HG02763 (cell line): ENCODE results near the gene AKT2.

Experiments
- ATAC-seq: cut with Tn5 transposase; IDR thresholded peaks from one replicate; pipeline ENCODE4 v1.9.1; 2021; ENCODE audit warnings: mild to moderate bottlenecking, moderate library complexity; ENCODE audit not compliant: unreplicated experiment

The AKT2 gene

GRCh38 chr19:40238775-40239174, 46.4 kb downstream of the AKT2 start:
- ATAC-seq: no peak

GRCh38 chr19:40237791-40238190, 47.4 kb downstream of the AKT2 start:
- ATAC-seq: no peak

GRCh38 chr19:40236366-40236765, 48.8 kb downstream of the AKT2 start:
- ATAC-seq: no peak

GRCh38 chr19:40236026-40236355, 49.2 kb downstream of the AKT2 start:
- ATAC-seq: no peak

- ATAC-seq: no peak
Measured at GRCh38 chr19:40235238-40236025, 49.7 kb downstream of the AKT2 start.

GRCh38 chr19:40234429-40235237, 50.5 kb downstream of the AKT2 start:
- no peak for ATAC-seq

- no peak for ATAC-seq
Measured at GRCh38 chr19:40233811-40234389, 51.2 kb downstream of the AKT2 start.

GRCh38 chr19:40232949-40233810, 52.0 kb downstream of the AKT2 start:
- no peak for ATAC-seq

- ATAC-seq: no peak
Measured at GRCh38 chr19:40232479-40232878, 52.7 kb downstream of the AKT2 start.

GRCh38 chr19:40231544-40232424, 53.4 kb downstream of the AKT2 start:
- no peak for ATAC-seq

GRCh38 chr19:40231057-40231456, 54.1 kb downstream of the AKT2 start:
- no peak for ATAC-seq

GRCh38 chr19:40229926-40230417, 55.2 kb downstream of the AKT2 start:
- ATAC-seq: no peak

- no peak for ATAC-seq
Measured at GRCh38 chr19:40229484-40229883, 55.7 kb downstream of the AKT2 start.

- no peak for ATAC-seq
Measured at GRCh38 chr19:40228863-40229262, 56.3 kb downstream of the AKT2 start.

- no peak for ATAC-seq
Measured at GRCh38 chr19:40228346-40228745, 56.8 kb downstream of the AKT2 start.

GRCh38 chr19:40225440-40226305, 59.5 kb downstream of the AKT2 start:
- no peak for ATAC-seq

GRCh38 chr19:40224342-40225150, 60.6 kb downstream of the AKT2 start:
- no peak for ATAC-seq
